Inflammatory macrophage treated with lipopolysaccharide for 4 hours (primary cell): ENCODE measurements around the gene S100A8.
"Not testable (repeated sequence)": the region's sequence is repeated elsewhere in the genome, so short reads cannot be mapped to it uniquely, and the experiment has no call there.

Experiments
- DNase-seq: peaks from one replicate; pipeline ENCODE4 v3.0.0-alpha.2; 2020

S100A8 gene

GRCh38 chr1:153415850-153416570, 25.1 kb upstream of the S100A8 start, which contains the start of gene S100A7A:
S100A7A (plus strand) TSS chr1:153416520; CDS start chr1:153418083, 1,563 bp downstream.
- no peak for DNase-seq

- DNase-seq: peak; percentile 77
Measured at GRCh38 chr1:153413961-153414360, 23.1 kb upstream of the S100A8 start.

GRCh38 chr1:153407274-153407673, 16.4 kb upstream of the S100A8 start:
- not testable (repeated sequence) for DNase-seq

- not testable (repeated sequence) for DNase-seq
Measured at GRCh38 chr1:153405825-153406599, 15.1 kb upstream of the S100A8 start.

- DNase-seq: peak; percentile 67
Measured at GRCh38 chr1:153404768-153405167, 13.9 kb upstream of the S100A8 start.

GRCh38 chr1:153404086-153404635, 13.3 kb upstream of the S100A8 start:
- no peak for DNase-seq

GRCh38 chr1:153403421-153404085, 12.7 kb upstream of the S100A8 start:
- DNase-seq: peak; percentile 12

- no peak for DNase-seq
Measured at GRCh38 chr1:153402226-153402625, 11.4 kb upstream of the S100A8 start.

GRCh38 chr1:153401461-153401860, 10.6 kb upstream of the S100A8 start:
- no peak for DNase-seq

GRCh38 chr1:153400244-153400643, 9.4 kb upstream of the S100A8 start:
- no peak for DNase-seq

GRCh38 chr1:153399401-153400055, 8.7 kb upstream of the S100A8 start:
- no peak for DNase-seq

- no peak for DNase-seq
Measured at GRCh38 chr1:153397924-153398651, 7.2 kb upstream of the S100A8 start.

GRCh38 chr1:153397051-153397923, 6.4 kb upstream of the S100A8 start:
- no peak for DNase-seq

GRCh38 chr1:153396461-153396860, 5.6 kb upstream of the S100A8 start:
- DNase-seq: no peak

GRCh38 chr1:153395776-153396175, 4.9 kb upstream of the S100A8 start:
- DNase-seq: no peak

GRCh38 chr1:153395136-153395685, 4.3 kb upstream of the S100A8 start:
- DNase-seq: no peak

- no peak for DNase-seq
Measured at GRCh38 chr1:153394391-153394790, 3.5 kb upstream of the S100A8 start.

- DNase-seq: no peak
Measured at GRCh38 chr1:153393926-153394325, 3.1 kb upstream of the S100A8 start.

GRCh38 chr1:153392822-153393221, 1.9 kb upstream of the S100A8 start:
- no peak for DNase-seq

GRCh38 chr1:153392258-153392657, 1.4 kb upstream of the S100A8 start:
- DNase-seq: no peak
